Inferior parietal cortex (tissue), 1 donor: Measurements from ENCODE around the gene HEXIM1.
A peak's percentile ranks its signal among the peaks of the same experiment; 100 is the strongest.

Experiments used
- DNase-seq: peaks from one replicate; pipeline ENCODE4 v3.0.0-alpha.2; 2016; ENCODE audit errors: extremely low spot score

The HEXIM1 gene

GRCh38 chr17:45171338-45172231 lies 23.3 kb downstream of the HEXIM1 start:
- DNase-seq, result no peak

- no peak for DNase-seq
Measured at GRCh38 chr17:45172232-45172540, 23.9 kb downstream of the HEXIM1 start.

GRCh38 chr17:45172541-45173286 lies 24.4 kb downstream of the HEXIM1 start:
- DNase-seq, result peak; percentile 84

- no peak for DNase-seq
Measured at GRCh38 chr17:45175759-45176115, 27.5 kb downstream of the HEXIM1 start.

GRCh38 chr17:45177563-45177962 lies 29.3 kb downstream of the HEXIM1 start:
- DNase-seq, result no peak

- DNase-seq, result no peak
Measured at GRCh38 chr17:45184144-45184543, 35.9 kb downstream of the HEXIM1 start.

GRCh38 chr17:45186801-45187354 lies 38.6 kb downstream of the HEXIM1 start:
- DNase-seq, result no peak

GRCh38 chr17:45189009-45189408 lies 40.7 kb downstream of the HEXIM1 start:
- no peak for DNase-seq

GRCh38 chr17:45190503-45191255 lies 42.4 kb downstream of the HEXIM1 start:
- no peak for DNase-seq

- no peak for DNase-seq
Measured at GRCh38 chr17:45195424-45195823, 47.1 kb downstream of the HEXIM1 start.

GRCh38 chr17:45197108-45197507 lies 48.8 kb downstream of the HEXIM1 start:
- DNase-seq, result no peak

GRCh38 chr17:45197555-45198334 lies 49.5 kb downstream of the HEXIM1 start:
- DNase-seq, result peak; percentile 89

GRCh38 chr17:45200701-45201100 lies 52.4 kb downstream of the HEXIM1 start:
- no peak for DNase-seq

- DNase-seq, result no peak
Measured at GRCh38 chr17:45201457-45201856, 53.2 kb downstream of the HEXIM1 start.
